GM19463 (cell line): Measurements from ENCODE around the gene COPS9.

ENCODE experiments used
- ATAC-seq: cut with Tn5 transposase; IDR thresholded peaks from one replicate; pipeline ENCODE4 v1.9.1; 2021; ENCODE audit warnings: mild to moderate bottlenecking, moderate library complexity; ENCODE audit not compliant: unreplicated experiment

The COPS9 gene

DNA sequence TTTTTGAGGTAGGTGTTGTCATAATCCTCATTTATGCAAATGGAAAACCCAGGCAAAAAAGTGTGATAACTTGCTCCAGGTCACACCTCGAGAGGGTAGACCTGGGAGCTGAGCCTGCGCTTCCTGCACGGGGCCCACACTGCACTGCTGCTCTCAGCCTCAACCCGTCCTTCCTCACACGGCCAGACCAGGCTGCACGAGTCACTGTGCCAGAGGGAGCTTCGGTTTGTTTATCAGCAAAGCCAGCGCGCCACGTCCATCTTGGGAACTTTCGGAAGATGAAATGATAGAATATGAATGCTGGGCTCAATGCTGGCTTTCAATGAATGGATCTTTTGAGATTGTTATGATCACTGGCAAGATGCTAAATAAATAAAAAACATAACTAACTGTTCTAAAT, 14.4 kb downstream of the COPS9 start:
- no peak for ATAC-seq

DNA sequence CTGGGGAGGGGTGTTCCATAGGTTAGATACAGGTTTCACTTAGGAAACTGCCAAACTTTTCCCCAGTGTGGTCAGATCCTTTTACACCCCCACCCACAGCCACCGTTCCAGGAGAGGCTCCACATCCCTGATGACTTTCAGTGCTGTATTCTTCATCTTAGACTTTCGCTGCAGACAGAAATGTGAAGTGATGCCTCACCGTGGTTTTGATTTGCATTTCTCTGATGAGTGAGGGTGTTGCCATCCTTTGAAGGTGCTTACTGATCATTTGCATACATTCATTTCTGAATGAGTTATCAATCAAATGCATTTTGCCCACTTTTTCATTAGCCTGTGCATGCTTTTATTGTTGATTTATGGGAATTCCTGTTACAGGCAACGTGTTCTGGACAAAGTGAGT, 14.9 kb downstream of the COPS9 start:
- ATAC-seq, result no peak

DNA sequence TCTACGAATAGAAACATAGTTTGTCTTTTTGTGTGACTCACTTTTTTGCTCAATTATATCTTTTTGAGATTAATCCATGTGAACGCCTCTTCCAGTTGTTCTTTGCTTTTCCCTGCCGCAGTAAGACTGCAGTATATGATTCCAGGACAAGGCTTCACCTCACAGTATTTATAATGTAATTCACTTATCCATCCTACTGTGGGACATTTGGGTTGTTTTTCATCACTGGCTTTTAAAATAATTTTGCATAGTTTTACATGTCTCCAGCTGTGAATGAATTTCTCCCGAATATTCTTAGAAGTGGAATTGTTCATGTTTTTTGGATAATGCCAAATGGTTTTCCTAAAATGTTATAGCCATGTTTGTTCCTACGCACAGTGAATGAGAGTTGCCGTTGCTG, 21.9 kb downstream of the COPS9 start:
- ATAC-seq, result no peak

DNA sequence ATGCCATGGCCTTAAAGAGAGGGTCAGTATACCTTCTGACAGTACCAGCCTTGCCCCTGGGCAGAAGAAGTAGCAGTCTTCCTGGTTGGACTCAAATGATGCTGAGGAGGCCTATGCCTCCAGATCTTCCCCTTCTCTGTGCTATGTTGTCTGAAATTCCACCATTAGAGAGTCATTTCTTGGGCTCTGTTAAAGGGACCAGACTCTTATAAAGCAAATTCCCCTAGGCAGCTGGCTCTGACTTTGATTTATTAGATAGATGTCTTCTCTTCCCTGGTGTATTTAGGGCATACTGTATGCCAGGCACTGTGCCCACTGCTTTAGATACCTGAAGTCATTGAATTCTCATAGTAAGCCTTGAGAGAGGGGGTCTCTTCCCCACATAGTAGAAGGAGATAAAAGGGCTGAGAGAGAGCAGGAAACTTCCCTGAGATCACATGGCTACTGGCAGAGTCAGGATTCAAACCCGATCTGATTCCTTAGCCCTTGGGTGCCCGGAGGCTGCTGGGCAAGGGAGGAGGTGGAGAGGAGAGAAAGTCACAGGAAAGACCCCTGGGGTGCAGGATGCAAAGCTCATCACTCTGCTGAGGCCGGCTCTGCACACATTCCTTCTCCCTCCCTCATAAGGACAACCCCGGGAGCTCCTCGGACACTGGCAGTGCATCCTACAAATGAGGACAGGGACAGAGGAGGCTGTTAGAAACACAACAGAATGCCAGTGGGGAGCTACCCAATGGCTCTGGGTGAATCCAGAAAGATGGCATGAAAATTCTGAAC, 23.0 kb downstream of the COPS9 start:
- no peak for ATAC-seq

DNA sequence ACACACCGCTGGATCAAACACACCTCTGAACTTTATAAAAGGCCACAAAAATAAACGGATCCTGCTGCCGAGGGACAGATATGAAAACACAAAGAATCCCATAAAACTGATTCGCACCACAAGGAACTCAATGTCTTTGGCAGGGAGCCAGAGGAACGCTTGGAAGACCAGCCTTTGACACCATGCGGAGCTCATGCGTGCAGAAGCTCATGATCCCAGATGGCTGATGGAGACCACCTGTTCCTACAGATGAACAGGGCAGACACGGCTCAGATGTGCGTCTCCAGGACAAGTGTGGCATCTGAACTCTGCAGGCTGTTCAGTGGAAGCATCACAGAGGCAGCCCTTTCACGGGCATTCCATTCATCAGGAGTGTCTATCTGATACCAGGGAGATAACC, 24.9 kb downstream of the COPS9 start:
- no peak for ATAC-seq

DNA sequence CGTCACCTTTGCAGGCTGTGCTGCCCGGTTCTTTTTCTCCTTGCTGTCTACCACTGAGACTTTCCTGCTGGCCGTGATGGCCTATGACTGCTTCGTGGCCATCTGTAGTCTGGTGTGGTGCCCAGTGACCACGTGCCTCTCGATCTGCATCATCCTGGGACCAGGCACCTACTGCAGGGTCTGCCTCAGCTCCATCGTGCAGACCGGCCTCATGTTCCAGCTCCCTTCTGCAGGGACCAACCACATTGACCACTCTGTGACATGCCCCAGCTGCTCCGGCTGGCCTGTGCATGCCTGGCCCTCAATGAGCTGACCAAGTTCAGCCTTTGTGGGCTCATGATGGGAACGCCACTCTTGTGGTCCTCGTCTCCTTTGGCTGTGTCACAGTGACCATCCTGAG, 26.7 kb downstream of the COPS9 start:
- ATAC-seq, result no peak

DNA sequence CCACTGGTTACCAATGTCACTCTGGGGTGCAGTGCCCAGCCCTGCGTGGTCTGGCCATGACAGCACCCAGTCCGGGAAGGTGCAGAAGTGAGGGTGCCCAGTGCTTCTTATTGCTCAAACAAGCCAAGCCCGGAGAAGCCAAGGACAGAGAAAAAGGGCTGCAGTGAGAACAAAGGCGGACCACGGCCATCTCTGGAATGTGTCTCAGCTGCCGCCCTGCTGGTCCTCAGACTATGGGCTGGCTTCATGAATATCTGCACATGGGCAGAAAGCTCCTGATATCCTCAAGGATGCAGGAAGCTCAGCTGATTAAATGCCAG, 28.7 kb downstream of the COPS9 start:
- ATAC-seq, result no peak

DNA sequence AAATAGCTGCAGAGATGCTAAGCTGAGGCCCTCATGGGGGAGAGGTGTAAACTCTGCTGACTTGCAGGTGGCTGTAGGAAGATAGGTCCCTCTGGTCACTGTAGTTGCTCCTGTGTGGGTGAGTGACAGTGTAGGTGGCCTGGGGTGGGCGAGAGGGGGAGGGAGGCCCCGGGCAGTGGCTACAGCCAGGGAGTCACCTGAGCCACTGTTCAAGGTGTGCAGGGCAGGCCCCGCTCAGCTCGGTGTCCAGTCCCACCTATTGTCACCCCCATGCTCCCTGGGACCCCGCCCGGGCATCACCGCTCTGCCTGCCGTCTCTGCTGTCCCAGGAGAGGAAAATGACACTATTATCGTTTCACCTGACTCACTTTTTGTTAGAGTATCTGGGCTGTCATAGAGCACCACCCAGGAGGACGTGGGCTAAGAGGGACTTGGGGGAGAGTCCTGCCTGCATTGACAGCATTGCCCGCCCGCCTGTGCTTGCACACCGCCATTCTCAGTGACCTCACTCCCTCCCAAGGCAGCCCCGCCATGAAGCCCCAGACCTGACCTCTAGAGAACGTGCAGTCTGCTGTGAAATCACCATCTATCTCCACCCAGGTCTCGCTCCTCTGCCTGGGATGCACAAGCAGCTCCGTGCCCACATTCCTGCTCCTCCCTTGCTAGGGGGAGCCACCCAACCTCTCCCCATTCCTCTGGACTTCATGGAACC, 29.2 kb downstream of the COPS9 start:
- ATAC-seq, result no peak

DNA sequence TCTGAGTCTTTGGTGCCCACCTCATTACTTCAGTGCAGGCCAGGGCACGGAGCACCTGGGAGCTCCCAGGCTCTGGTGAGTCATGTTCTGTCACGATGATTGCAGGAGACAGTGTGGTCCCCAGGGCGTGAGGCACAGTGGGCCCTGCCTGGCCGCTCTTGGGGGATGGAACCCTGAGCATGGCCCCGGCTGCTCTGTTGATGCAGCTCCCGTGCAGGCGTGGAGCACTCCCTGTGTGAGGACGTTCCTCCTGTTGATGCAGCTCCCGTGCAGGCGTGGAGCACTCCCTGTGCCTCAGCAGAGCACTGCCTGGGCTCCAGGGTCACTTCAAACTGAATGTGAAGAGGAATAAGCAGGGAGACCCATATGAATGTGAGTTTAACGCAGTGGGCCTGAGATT, 30.1 kb downstream of the COPS9 start:
- no peak for ATAC-seq

DNA sequence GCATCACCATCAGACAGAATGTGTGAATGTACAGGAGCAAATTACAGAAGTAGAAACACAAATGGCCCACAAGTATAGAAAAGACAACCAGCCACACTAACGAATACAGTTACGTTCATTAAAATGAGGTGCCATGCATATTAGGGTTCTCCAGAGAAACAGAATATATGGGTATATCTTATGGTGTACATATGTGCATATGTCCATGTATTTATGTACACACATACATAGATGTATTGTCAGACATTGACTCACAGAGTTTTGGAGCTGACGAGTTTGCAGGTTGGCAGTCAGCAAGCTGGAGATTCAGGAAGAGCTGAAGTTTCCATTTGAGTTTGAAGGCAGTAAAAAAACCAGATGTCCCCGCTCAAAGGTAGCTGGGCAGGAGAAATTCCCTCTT, 33.0 kb downstream of the COPS9 start:
- ATAC-seq, result no peak

DNA sequence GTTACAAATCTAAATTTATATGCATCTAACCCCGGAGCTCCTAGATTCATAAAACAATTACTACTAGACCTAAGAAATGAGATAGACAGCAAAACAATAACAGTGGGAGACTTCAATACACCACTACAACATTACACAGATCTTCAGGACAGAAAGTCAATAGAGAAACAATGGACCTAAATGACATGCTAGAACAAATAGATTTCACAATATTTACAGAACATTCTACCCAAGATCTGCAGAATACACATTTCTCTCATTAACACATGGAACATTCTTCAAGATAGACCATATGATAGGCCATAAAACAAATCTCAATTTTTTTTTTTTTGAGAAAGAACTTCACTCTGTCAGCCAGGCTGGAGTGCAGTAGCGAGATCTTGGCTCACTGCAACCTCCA, 37.8 kb downstream of the COPS9 start:
- ATAC-seq, result no peak

DNA sequence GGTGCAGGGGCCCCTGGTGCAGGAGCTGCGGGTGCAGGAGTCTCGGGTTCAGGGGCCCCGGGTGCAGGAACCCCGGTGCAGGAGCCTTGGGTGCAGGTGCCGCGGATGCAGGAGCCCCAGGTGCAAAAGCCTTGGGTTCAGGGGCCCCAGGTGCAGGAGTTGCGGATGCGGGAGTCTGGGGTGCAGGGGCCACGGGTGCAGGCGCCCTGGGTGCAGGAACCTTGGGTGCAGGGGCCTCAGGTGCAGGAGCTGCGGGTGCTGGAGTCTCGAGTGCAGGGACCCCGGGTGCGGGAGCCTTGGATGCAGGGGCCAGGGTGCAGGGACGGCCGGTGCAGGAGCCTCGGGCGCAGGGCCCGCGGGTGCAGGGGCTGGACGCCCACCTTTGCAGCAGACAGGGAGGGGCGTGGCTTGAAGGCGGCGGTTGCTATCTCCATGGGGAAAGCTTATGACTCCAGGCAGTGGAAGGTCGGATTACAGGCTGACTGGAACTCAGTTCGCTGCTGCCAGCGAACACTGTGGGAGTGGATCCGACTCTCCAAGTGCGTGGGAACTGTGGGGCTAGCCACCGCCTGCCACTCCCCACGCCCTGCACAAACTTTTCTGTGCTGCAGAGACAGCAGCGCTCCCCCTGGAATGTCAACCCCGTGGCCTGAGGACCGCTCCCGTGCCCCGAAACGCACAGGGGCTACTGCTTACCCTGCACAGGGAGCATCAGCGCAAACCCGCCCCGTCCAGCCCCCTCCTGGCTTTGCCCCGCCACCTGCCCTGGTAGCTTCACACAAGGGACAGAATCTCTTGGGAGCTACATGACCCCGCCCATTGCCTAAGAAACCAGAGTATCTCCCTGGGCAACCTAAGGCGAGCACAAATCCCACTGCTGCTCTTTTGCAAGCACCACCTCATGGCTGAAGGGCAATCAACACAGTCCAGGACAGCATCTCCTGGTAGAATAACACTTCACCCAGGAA, 40.3 kb downstream of the COPS9 start:
- no peak for ATAC-seq

DNA sequence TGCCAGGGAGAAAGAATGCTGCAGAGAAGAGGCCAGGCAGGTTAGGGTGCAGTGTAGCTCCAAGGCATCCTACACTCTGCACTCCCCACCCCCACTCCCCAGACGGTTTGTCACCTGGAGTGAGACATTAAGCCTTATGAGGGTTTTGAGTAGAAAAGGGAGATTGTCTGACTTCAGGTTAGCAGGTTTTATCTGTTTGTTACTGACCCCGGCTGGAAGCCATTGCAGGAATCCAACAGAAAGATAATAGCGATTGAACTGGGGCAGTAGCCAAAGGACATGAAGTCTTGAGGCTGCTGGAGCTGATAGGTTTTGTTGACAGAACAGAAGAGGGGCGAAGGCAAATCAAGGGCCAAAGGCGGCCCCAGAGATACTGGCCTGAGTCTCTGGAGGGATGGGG, 46.8 kb downstream of the COPS9 start:
- no peak for ATAC-seq

DNA sequence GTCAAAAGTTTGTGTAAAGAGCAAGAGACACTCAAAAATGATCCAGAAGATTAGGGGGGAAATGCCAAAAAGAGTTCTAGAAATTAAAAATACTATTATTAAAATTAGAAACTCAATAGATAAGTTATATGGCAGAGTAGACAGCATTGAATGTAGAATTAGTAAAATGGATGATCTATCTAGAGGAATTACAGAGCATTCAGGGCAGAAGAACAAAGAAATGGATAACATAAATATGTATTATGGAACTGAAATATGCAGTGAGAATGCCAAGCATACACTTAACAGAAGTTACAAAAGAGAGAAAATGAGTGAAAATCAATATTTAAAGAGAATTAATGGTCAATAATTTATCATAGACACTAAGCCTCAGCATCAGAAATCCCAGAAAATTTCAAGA, 49.5 kb downstream of the COPS9 start:
- no peak for ATAC-seq
